ENCODE measurements around the gene WRAP73.

The WRAP73 gene

GRCh38 chr1:3681231-3681897 is 31.5 kb upstream of the WRAP73 start:
- no peak for DNase-seq

DNA sequence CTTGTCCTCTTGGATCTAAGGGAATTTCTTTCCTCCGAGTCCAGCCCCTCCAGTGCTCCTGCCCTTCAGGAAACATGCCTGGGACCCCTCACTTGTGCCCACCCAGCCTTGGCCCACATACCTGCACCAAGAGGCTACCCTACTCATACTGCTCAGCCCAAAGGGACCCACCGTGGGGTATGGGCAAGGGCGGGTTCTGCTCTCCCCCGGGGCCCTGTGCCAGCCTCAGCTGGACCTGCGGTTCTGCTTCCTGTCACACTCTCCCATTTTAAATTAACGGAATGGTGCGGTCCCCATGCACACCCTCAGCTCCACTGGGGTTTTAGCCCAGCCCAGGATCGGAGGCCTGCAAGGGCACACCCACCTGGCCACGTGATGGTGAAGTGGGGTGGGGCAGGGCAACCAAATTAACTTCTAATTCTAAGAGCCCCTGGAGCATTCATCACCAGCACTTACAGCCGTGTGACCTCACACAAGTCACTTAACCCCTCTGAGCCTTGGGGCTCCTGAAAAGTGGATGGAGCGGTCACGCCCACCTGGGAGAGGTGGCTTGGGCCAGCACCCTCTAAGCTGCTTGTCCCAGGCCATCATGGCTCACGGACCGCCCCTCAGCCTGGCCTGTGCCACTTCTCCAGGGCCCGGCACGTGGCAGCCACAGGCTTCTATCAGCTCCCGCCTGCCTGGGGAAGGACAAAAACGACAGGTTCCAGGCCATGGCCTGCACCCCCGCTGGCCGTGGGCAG is 30.8 kb upstream of the WRAP73 start:
- DNase-seq = no peak

DNA sequence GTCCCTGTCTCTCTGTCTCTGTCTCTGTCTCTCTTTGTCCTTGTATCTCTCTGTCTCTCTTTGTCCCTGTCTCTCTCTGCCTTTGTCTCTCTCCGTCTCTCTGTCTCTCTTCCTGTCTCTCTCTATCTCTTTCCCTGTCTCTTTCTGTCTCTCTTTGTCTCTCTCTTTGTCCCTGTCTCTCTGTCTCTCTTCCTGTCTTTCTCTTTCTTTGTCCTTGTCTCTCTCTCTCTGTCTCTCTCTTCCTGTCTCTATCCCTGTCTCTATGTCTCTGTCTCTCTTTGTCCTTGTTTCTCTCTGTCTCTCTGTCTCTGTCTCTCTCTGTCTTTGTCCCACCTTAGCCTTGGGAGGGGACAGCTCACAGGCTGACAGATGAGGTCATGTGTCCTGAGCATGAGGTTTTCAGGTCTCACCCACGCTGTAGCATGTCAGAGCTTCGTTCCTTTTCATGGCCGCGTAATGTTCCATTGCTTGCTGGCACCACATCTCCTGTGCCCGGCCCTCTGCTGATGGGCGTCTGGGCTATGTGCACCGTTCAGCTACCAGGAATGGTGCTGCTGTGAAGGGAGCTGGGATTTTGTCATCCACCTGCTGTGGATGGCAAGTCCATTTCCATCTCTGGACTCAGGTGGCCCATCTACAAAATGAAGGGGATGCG is 30.0 kb upstream of the WRAP73 start:
- DNase-seq = no peak

DNA sequence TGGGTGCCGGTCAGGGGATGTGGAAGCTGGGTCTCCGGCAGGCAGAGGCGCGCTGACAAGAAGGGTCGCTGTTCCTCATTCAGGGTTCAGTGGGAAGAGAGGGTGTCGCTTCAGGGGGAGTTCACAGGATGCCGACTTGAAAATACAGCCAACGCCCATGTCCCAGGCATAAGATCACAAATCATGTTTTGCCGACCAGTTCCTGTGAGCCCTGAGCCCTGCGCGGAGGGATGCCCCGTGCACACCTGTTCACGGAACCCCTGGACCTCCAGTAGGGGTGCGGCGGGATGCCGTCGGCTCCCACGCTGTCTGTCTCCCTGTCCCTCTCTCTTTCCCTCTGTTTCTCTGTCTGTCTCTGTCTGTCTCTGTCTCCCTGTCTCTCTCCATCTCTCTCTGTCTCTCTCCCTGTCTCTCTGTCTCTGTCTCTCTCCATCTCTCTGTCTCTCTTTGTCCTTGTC is 29.2 kb upstream of the WRAP73 start:
- DNase-seq = no peak

DNA sequence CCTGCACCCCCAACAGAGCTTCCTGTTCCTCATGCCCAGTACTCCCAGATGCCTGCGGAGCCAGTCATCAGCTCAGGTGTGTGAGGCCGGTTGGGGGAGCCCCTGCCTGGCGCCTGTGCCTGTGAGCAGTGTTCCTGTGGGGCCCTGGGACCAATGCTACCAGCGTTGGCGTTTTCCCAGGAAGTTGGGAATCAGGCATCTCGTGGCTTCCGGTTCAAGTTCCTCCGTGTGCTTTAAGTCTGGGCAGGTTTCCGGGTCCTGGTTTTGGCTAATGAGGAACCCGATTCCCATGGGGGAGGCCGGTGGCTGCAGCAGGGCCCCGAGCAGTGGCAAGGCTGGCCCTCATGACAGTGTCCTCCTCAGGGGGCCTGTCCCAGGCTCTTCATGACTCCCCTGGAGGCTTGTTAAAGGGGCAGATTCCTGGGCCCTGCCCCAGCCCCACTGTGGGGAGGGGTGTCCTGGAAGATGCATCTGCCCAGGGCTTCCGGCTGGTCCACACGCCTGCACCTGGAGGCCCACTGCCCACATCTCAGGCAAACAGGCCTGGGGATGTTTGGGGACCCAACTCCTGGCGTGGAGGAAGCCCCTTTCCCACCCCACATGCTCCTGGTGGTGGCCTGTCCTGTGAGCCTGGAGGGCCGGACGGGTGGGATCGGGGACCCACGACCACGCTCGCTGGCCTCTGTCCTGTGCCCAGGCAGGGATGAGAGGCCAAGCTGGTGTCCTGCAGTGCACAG is 28.6 kb upstream of the WRAP73 start:
- no peak for DNase-seq

DNA sequence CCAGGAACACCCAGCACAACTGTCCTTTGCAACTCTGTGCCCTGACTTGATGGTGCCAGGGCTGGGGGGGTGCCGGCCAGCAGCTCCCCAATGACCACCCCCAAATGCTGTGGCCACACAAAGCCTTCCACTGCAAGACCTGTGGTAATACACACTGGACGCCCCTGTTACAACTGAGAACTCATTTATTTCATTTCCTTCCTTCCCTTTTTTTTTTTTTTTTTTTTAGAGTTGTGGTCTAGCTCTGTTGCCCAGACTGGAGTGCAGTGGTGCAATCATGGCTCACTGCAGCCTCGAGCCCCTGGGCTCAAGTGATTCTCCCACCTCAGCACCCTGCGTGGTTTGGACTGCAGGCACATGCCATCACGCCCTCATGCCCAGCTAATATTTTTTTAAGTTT is 27.6 kb upstream of the WRAP73 start:
- DNase-seq = no peak

DNA sequence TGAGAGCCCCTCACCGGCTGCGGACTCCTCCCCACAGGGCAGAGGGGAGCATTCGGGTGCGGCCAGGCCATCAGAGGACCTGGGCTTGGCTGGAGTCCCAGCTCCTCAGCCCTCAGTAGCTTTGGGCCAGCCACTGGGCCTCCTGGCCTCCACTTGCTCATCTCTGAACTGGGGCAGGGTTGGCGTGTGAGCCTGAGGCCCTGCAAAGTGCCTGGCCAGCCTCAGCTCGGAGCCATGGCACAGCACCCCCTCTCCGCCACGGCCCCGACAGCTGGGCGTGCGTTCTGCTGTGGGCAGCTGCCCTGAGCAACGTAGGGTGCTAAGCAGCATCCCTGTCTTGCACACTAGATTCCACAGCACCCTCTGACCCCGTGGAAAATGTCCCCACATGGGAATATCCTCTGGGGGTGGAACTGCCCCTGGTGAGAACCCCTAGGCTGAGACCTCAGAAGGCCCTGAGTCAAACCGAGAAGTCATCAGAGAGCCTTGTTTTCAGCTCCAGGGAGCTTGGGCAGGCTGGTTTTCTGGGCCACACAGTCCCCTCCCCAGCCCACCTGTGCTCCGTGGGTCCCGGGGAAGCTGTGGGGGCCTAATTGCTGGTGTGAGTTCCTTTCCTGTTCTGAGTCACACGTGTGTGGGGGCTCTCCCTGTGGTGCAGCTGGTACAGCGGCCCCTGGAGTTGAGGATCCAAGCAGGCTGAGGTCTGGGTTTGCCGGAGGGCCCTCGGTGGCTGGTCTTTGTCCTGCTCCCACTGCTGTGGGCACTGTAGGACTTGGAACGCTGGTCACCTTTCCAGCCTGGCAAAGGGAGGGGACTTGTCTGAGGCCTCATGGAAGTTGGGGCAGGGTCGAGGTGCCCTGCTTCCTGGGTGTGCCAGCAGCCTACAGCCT is 26.9 kb upstream of the WRAP73 start:
- DNase-seq = peak; percentile 42

GRCh38 chr1:3675436-3675835 is 25.5 kb upstream of the WRAP73 start:
- DNase-seq = no peak

DNA sequence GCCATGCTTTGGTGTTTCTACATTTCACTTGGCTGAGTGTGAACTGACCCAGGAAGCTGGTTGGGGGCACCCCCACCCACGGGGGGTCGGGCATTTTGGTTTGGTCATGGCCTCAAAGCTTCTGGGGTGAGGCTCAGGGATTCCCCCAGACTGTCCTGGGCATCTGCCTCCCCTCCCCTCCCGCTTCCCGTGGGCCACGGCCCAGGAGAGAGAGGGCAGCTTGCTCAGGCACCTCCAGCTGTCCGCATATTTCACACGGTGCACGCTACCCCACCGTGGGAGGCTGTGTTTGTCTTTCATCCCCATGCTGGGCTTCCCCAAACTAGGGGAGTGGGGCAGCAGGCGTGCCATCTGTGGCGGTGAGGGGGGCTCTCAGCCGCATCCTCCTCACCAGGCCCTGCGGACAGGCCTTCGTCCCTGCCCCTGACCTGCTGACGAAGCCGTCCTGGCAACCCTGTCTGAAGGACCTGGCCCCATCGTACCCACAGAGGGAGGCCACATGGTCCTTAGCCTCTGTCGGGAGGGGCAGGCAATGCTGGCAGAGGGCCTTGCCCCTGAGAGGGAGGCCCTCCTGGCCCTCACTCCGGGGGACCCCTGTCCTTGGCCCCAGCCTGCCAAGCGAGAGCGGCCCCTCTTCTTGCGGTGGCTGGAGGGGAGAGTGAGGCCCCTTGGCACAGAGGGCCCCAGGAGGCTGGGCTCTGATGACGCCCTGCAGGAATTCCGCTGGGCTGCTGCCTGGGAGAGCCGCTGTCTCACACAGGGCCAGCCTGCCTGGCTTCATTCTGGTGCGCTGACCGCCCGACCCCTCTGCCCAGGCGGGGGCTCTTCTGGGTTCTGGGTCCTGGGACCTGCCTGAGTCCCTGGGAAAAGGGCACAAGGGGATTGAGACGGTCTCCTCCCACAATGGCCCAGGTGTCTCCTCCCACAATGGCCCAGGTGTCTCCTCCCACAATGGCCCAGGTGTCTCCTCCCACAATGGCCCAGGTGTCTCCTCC is 24.5 kb upstream of the WRAP73 start:
- DNase-seq = no peak

GRCh38 chr1:3673381-3674099 is 23.6 kb upstream of the WRAP73 start:
- no peak for DNase-seq

- no peak for DNase-seq
Observed at GRCh38 chr1:3672971-3673361, 23.1 kb upstream of the WRAP73 start.

DNA sequence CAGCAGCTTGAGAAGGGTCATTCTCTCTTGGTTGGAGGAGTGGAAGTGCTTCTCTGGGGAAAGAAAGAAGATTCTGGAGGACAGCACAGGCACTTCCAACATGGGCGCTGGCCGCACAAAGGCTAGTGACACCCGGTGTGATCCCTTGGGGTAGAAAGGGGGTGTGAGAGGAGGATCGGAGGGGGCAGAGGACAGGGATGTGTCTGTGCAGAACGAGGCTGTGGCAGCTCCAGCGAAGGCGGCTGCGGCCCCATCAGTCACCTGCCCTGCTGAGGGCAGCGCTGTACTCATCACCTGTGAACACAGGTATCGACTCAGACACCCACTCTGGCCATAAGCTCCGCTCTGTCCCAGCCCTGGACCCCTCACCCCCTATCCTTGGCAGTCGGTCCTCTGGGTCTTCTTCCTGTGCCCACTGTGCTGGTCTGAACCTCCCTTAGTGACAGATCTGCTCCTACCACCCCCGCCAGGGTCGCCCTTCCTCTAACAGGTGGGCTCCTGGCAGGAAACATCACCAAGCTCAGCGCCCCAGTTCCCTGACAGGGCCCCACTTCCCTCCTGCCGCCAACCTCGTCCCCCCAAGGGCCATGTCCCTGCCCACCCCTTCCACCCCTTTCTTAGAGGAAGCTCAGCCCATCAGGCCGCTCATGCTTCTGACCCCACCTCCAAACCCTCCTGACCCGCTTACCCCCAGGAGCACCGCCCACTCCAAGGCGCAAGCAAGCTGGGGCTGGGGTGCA is 22.5 kb upstream of the WRAP73 start:
- no peak for DNase-seq

GRCh38 chr1:3671371-3672180 is 21.7 kb upstream of the WRAP73 start:
- DNase-seq = no peak

- no peak for DNase-seq
Observed at GRCh38 chr1:3670823-3671265, 20.9 kb upstream of the WRAP73 start.

GRCh38 chr1:3669971-3670431 is 20.1 kb upstream of the WRAP73 start:
- no peak for DNase-seq

DNA sequence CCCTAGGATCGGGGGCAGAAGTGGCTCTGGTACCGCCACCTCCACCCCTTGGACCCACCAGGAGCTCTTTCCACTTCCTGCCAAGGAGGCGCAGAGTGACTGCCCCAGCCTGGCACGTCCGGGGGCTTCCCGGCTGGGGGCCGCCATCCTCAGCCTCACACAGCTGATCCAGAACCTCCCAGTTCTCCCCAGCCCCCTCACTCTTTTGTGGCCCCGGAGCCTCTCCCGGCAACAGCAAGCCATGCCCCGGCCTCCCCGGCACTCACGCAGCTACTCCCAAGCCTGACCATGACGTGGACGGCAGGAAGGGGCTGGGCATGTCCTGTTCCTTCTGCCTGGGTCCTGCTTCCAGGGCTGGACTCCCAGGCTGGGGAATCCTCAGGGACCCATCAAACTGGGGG is 19.5 kb upstream of the WRAP73 start:
- no peak for DNase-seq

- DNase-seq = no peak
Observed at GRCh38 chr1:3668585-3669300, 18.8 kb upstream of the WRAP73 start.

DNA sequence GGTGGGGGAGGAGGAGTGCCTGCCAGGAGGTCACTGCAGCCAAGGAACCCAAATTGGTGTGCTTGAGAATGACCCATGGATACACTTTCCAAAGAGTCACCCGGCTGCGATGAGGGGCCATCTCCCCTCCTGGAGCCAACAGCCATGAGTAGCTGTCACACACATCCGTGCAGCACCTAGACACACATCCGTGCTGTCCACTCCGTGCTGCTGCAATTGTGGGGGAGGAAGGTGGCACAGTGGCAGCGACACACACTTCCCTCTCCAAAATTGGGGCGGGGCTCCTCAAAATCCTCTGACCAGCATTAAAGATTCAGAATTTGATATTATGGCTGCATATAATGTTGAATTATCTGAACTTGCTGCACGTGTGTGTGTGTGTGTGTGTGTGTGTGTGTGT is 18.2 kb upstream of the WRAP73 start:
- DNase-seq = no peak
